ENCODE data around the gene SDC3. TPM values are rescaled to one million over a fixed set of nuclear protein-coding genes. Genes with fewer than 3 reads are reported as not detected.

Gene SDC3
- polyA plus RNA-seq, 4 donors, result 0.67 to 36.1 (median 13.4) TPM

GRCh38 chr1:30893776-30894507 is 14.6 kb downstream of the SDC3 start:
- WGBS, 3 donors, result 72 to 86% (median 76%) methylated on average over 9 of the region's 9 CpGs
- DNase-seq, result no peak
- H3K4me3 ChIP-seq (ENCODE audit: low read depth in 1 of 3, low read length in 3 of 3), result no peak overlapping the region
- no peaks in the 10 kb centered on the region for H3K9me3 ChIP-seq (ENCODE audit: control insufficient read depth in 2 of 2, insufficient read depth in 1 of 2, low read depth in 1 of 2, low read length in 1 of 2)
- H3K27ac ChIP-seq (ENCODE audit: low read depth in 1 of 3, low read length in 2 of 3), result no peak overlapping the region
- no peak for FAIRE-seq
- H3K4me1 ChIP-seq (ENCODE audit: control insufficient read depth in 3 of 3, insufficient read depth in 2 of 3, low read depth in 1 of 3, low read length in 2 of 3), result peaks cover 0 to 41% (median 0%) of the 10 kb centered on the region in 3 donors
- H3K36me3 ChIP-seq (ENCODE audit: control insufficient read depth in 3 of 3, insufficient read depth in 2 of 3, low read depth in 1 of 3, low read length in 3 of 3), result peaks cover 0 to 6% (median 0%) of the 10 kb centered on the region in 3 donors
- no peaks in the 10 kb centered on the region for H3K27me3 ChIP-seq (ENCODE audit: control insufficient read depth in 3 of 3, insufficient read depth in 3 of 3, low read length in 3 of 3)

- H3K4me3 ChIP-seq (ENCODE audit: low read depth in 1 of 3, low read length in 3 of 3), result no peak overlapping the region
- H3K36me3 ChIP-seq (ENCODE audit: control insufficient read depth in 3 of 3, insufficient read depth in 2 of 3, low read depth in 1 of 3, low read length in 3 of 3), result peaks cover 0 to 6% (median 0%) of the 10 kb centered on the region in 3 donors
- peak overlapping the region in 1 of 3 donors; percentile 93 for H3K27ac ChIP-seq (ENCODE audit: low read depth in 1 of 3, low read length in 2 of 3)
- no peaks in the 10 kb centered on the region for H3K27me3 ChIP-seq (ENCODE audit: control insufficient read depth in 3 of 3, insufficient read depth in 3 of 3, low read length in 3 of 3)
- no peak for FAIRE-seq
- DNase-seq, result peak; percentile 41 to 85
- 58 to 69% (median 63%) methylated on average over 6 of the region's 6 CpGs for WGBS, 3 donors
- H3K4me1 ChIP-seq (ENCODE audit: control insufficient read depth in 3 of 3, insufficient read depth in 2 of 3, low read depth in 1 of 3, low read length in 2 of 3), result peaks cover 0 to 54% (median 0%) of the 10 kb centered on the region in 3 donors
- H3K9me3 ChIP-seq (ENCODE audit: control insufficient read depth in 2 of 2, insufficient read depth in 1 of 2, low read depth in 1 of 2, low read length in 1 of 2), result no peaks in the 10 kb centered on the region
Observed at GRCh38 chr1:30892671-30893073, 15.9 kb downstream of the SDC3 start.

GRCh38 chr1:30891227-30891552 is 17.4 kb downstream of the SDC3 start:
- H3K9me3 ChIP-seq (ENCODE audit: control insufficient read depth in 2 of 2, insufficient read depth in 1 of 2, low read depth in 1 of 2, low read length in 1 of 2), result no peaks in the 10 kb centered on the region
- peaks cover 0 to 11% (median 0%) of the 10 kb centered on the region in 3 donors for H3K36me3 ChIP-seq (ENCODE audit: control insufficient read depth in 3 of 3, insufficient read depth in 2 of 3, low read depth in 1 of 3, low read length in 3 of 3)
- H3K27me3 ChIP-seq (ENCODE audit: control insufficient read depth in 3 of 3, insufficient read depth in 3 of 3, low read length in 3 of 3), result no peaks in the 10 kb centered on the region
- H3K4me3 ChIP-seq (ENCODE audit: low read depth in 1 of 3, low read length in 3 of 3), result no peak overlapping the region
- WGBS, 3 donors, result 72 to 84% (median 77%) methylated on average over 5 of the region's 5 CpGs
- H3K27ac ChIP-seq (ENCODE audit: low read depth in 1 of 3, low read length in 2 of 3), result peak overlapping the region in 1 of 3 donors; percentile 93
- DNase-seq (no peak), FAIRE-seq (no peak)
- peaks cover 0 to 57% (median 0%) of the 10 kb centered on the region in 3 donors for H3K4me1 ChIP-seq (ENCODE audit: control insufficient read depth in 3 of 3, insufficient read depth in 2 of 3, low read depth in 1 of 3, low read length in 2 of 3)

GRCh38 chr1:30890502-30891226 is 17.9 kb downstream of the SDC3 start:
- Histone ChIP-seq H3K4me1 (ENCODE audit: control insufficient read depth in 3 of 3, insufficient read depth in 2 of 3, low read depth in 1 of 3, low read length in 2 of 3) (peaks cover 0 to 57% (median 0%) of the 10 kb centered on the region in 3 donors), H3K27me3 (ENCODE audit: control insufficient read depth in 3 of 3, insufficient read depth in 3 of 3, low read length in 3 of 3) (no peaks in the 10 kb centered on the region), H3K9me3 (ENCODE audit: control insufficient read depth in 2 of 2, insufficient read depth in 1 of 2, low read depth in 1 of 2, low read length in 1 of 2) (no peaks in the 10 kb centered on the region), H3K27ac (ENCODE audit: low read depth in 1 of 3, low read length in 2 of 3) (peak overlapping the region in 1 of 3 donors; percentile 93), H3K4me3 (ENCODE audit: low read depth in 1 of 3, low read length in 3 of 3) (no peak overlapping the region), H3K36me3 (ENCODE audit: control insufficient read depth in 3 of 3, insufficient read depth in 2 of 3, low read depth in 1 of 3, low read length in 3 of 3) (peaks cover 0 to 11% (median 0%) of the 10 kb centered on the region in 3 donors)
- DNase-seq (peak in 1 of 2 donors; percentile 89), FAIRE-seq (no peak)
- WGBS, 3 donors, result 40 to 59% (median 44%) methylated on average over 10 of the region's 10 CpGs

- no peak for FAIRE-seq
- DNase-seq, result no peak
- Histone ChIP-seq H3K9me3 (ENCODE audit: control insufficient read depth in 2 of 2, insufficient read depth in 1 of 2, low read depth in 1 of 2, low read length in 1 of 2) (no peaks in the 10 kb centered on the region), H3K27ac (ENCODE audit: low read depth in 1 of 3, low read length in 2 of 3) (peak overlapping the region in 1 of 3 donors; percentile 68), H3K27me3 (ENCODE audit: control insufficient read depth in 3 of 3, insufficient read depth in 3 of 3, low read length in 3 of 3) (no peaks in the 10 kb centered on the region), H3K36me3 (ENCODE audit: control insufficient read depth in 3 of 3, insufficient read depth in 2 of 3, low read depth in 1 of 3, low read length in 3 of 3) (peaks cover 0 to 7% (median 0%) of the 10 kb centered on the region in 3 donors), H3K4me1 (ENCODE audit: control insufficient read depth in 3 of 3, insufficient read depth in 2 of 3, low read depth in 1 of 3, low read length in 2 of 3) (peaks cover 0 to 57% (median 0%) of the 10 kb centered on the region in 3 donors), H3K4me3 (ENCODE audit: low read depth in 1 of 3, low read length in 3 of 3) (no peak overlapping the region)
- 86 to 96% (median 89%) methylated on average over 5 of the region's 5 CpGs for WGBS, 3 donors
Observed at GRCh38 chr1:30889511-30889910, 19.0 kb downstream of the SDC3 start.

GRCh38 chr1:30888975-30889374 is 19.6 kb downstream of the SDC3 start:
- H3K9me3 ChIP-seq (ENCODE audit: control insufficient read depth in 2 of 2, insufficient read depth in 1 of 2, low read depth in 1 of 2, low read length in 1 of 2), result no peaks in the 10 kb centered on the region
- H3K4me1 ChIP-seq (ENCODE audit: control insufficient read depth in 3 of 3, insufficient read depth in 2 of 3, low read depth in 1 of 3, low read length in 2 of 3), result peaks cover 0 to 57% (median 0%) of the 10 kb centered on the region in 3 donors
- no peak for FAIRE-seq

GRCh38 chr1:30888391-30888790 is 20.2 kb downstream of the SDC3 start:
- FAIRE-seq (no peak), DNase-seq (peak in 1 of 2 donors; percentile 45)
- H3K4me3 ChIP-seq (ENCODE audit: low read depth in 1 of 3, low read length in 3 of 3), result no peak overlapping the region
- H3K27me3 ChIP-seq (ENCODE audit: control insufficient read depth in 3 of 3, insufficient read depth in 3 of 3, low read length in 3 of 3), result no peaks in the 10 kb centered on the region
- H3K9me3 ChIP-seq (ENCODE audit: control insufficient read depth in 2 of 2, insufficient read depth in 1 of 2, low read depth in 1 of 2, low read length in 1 of 2), result no peaks in the 10 kb centered on the region
- H3K36me3 ChIP-seq (ENCODE audit: control insufficient read depth in 3 of 3, insufficient read depth in 2 of 3, low read depth in 1 of 3, low read length in 3 of 3), result peaks cover 0 to 7% (median 0%) of the 10 kb centered on the region in 3 donors
- H3K4me1 ChIP-seq (ENCODE audit: control insufficient read depth in 3 of 3, insufficient read depth in 2 of 3, low read depth in 1 of 3, low read length in 2 of 3), result peaks cover 0 to 54% (median 0%) of the 10 kb centered on the region in 3 donors
- H3K27ac ChIP-seq (ENCODE audit: low read depth in 1 of 3, low read length in 2 of 3), result peak overlapping the region in 2 of 3 donors; percentile 52 to 68
- 41 to 51% (median 43%) methylated on average over 8 of the region's 8 CpGs for WGBS, 3 donors

More at GRCh38 chr1:30888975-30889374, 19.6 kb downstream of the SDC3 start:
- WGBS, 3 donors, result 85 to 87% (median 85%) methylated on average over 3 of the region's 3 CpGs
- no peak for DNase-seq
- H3K27ac ChIP-seq (ENCODE audit: low read depth in 1 of 3, low read length in 2 of 3), result peak overlapping the region in 2 of 3 donors; percentile 52 to 68
- H3K27me3 ChIP-seq (ENCODE audit: control insufficient read depth in 3 of 3, insufficient read depth in 3 of 3, low read length in 3 of 3), result no peaks in the 10 kb centered on the region
- H3K36me3 ChIP-seq (ENCODE audit: control insufficient read depth in 3 of 3, insufficient read depth in 2 of 3, low read depth in 1 of 3, low read length in 3 of 3), result peaks cover 0 to 7% (median 0%) of the 10 kb centered on the region in 3 donors
- H3K4me3 ChIP-seq (ENCODE audit: low read depth in 1 of 3, low read length in 3 of 3), result no peak overlapping the region

GRCh38 chr1:30887485-30888315 is 20.9 kb downstream of the SDC3 start:
- FAIRE-seq, result no peak
- H3K4me1 ChIP-seq (ENCODE audit: control insufficient read depth in 3 of 3, insufficient read depth in 2 of 3, low read depth in 1 of 3, low read length in 2 of 3), result peaks cover 0 to 48% (median 0%) of the 10 kb centered on the region in 3 donors
- no peak overlapping the region for H3K4me3 ChIP-seq (ENCODE audit: low read depth in 1 of 3, low read length in 3 of 3)
- no peaks in the 10 kb centered on the region for H3K27me3 ChIP-seq (ENCODE audit: control insufficient read depth in 3 of 3, insufficient read depth in 3 of 3, low read length in 3 of 3)
- DNase-seq, result no peak
- H3K36me3 ChIP-seq (ENCODE audit: control insufficient read depth in 3 of 3, insufficient read depth in 2 of 3, low read depth in 1 of 3, low read length in 3 of 3), result peaks cover 0 to 7% (median 0%) of the 10 kb centered on the region in 3 donors
- WGBS, 3 donors, result 65 to 69% (median 66%) methylated on average over 10 of the region's 10 CpGs
- H3K9me3 ChIP-seq (ENCODE audit: control insufficient read depth in 2 of 2, insufficient read depth in 1 of 2, low read depth in 1 of 2, low read length in 1 of 2), result no peaks in the 10 kb centered on the region
- peak overlapping the region in 2 of 3 donors; percentile 52 to 68 for H3K27ac ChIP-seq (ENCODE audit: low read depth in 1 of 3, low read length in 2 of 3)

Measured in small intestine (tissue), 7 donors.